NCI-H1436 (cell line): ENCODE measurements around the gene BCR.

Experiments used
- DNase-seq: peaks from one replicate; lab custom pipeline; 2025; lab: John Stamatoyannopoulos, UW

Gene BCR

GRCh38 chr22:23151827-23152226 is 28.5 kb upstream of the BCR start:
- no peak for DNase-seq

GRCh38 chr22:23152238-23153114 is 27.8 kb upstream of the BCR start:
- DNase-seq: no peak

GRCh38 chr22:23153994-23154393 is 26.3 kb upstream of the BCR start:
- no peak for DNase-seq

- DNase-seq: no peak
Observed at GRCh38 chr22:23154461-23154860, 25.8 kb upstream of the BCR start.

GRCh38 chr22:23155143-23155542 is 25.2 kb upstream of the BCR start:
- DNase-seq: no peak

GRCh38 chr22:23155831-23156230 is 24.5 kb upstream of the BCR start:
- no peak for DNase-seq

- DNase-seq: no peak
Observed at GRCh38 chr22:23156286-23156685, 24.0 kb upstream of the BCR start.

- DNase-seq: no peak
Observed at GRCh38 chr22:23157560-23158515, 22.5 kb upstream of the BCR start.

- DNase-seq: no peak
Observed at GRCh38 chr22:23158516-23159290, 21.6 kb upstream of the BCR start.

GRCh38 chr22:23159291-23159630 is 21.0 kb upstream of the BCR start:
- DNase-seq: no peak

GRCh38 chr22:23161029-23161428 is 19.3 kb upstream of the BCR start:
- DNase-seq: no peak

- no peak for DNase-seq
Observed at GRCh38 chr22:23161574-23161973, 18.7 kb upstream of the BCR start.

GRCh38 chr22:23163665-23164064 is 16.6 kb upstream of the BCR start:
- no peak for DNase-seq

- no peak for DNase-seq
Observed at GRCh38 chr22:23164091-23164490, 16.2 kb upstream of the BCR start.

- DNase-seq: no peak
Observed at GRCh38 chr22:23166042-23166831, 14.1 kb upstream of the BCR start.

GRCh38 chr22:23166841-23167616 is 13.3 kb upstream of the BCR start:
- peak; percentile 48 for DNase-seq

- no peak for DNase-seq
Observed at GRCh38 chr22:23168391-23169042, 11.8 kb upstream of the BCR start.

- DNase-seq: no peak
Observed at GRCh38 chr22:23169043-23169406, 11.3 kb upstream of the BCR start.

GRCh38 chr22:23175817-23176644 is 4.3 kb upstream of the BCR start:
- no peak for DNase-seq
